GM23338 (cell line): ENCODE results near the gene MYCBPAP. TPM values are rescaled to one million over a fixed set of nuclear protein-coding genes. Genes with fewer than 3 reads are reported as not detected.

Source experiments
- CREB1 ChIP-seq: fragments of 250-450 bp; sonication (Bioruptor Pico); IDR thresholded peaks from 2 replicates; pipeline ENCODE4 v1.5.0; 2020; ENCODE audit warnings: low read depth, mild to moderate bottlenecking, moderate library complexity
- EZH2 ChIP-seq: fragments of 200-600 bp; sonication (generic); IDR thresholded peaks from one replicate; pipeline ENCODE4 v1.8.0; 2017; ENCODE audit warnings: antibody characterized with exemption, mild to moderate bottlenecking, low read depth; ENCODE audit not compliant: unreplicated experiment
- EZH2phosphoT487 ChIP-seq: fragments of 200-600 bp; sonication (generic); IDR thresholded peaks from one replicate; pipeline ENCODE4 v1.8.1; 2018; ENCODE audit warnings: antibody characterized with exemption; ENCODE audit not compliant: unreplicated experiment
- NANOG ChIP-seq: IDR thresholded peaks from 2 replicates; pipeline ENCODE4 v1.6.1; 2016; ENCODE audit warnings: antibody characterized with exemption, borderline replicate concordance
- POLR2AphosphoS5 ChIP-seq: IDR thresholded peaks from 2 replicates; pipeline ENCODE4 v1.6.1; 2016; ENCODE audit warnings: antibody characterized with exemption, low read depth
- STAT1 ChIP-seq: IDR thresholded peaks from one replicate; pipeline ENCODE4 v1.6.1; 2016; ENCODE audit warnings: antibody characterized with exemption; ENCODE audit not compliant: unreplicated experiment
- ZNF331 ChIP-seq: fragments of 250-450 bp; sonication (Bioruptor Pico); IDR thresholded peaks from 2 replicates; pipeline ENCODE4 v1.5.0; 2020; ENCODE audit warnings: low read depth, mild to moderate bottlenecking, moderate library complexity
- polyA plus RNA-seq: library from polyadenylated mRNA; unstranded; fragments of >200 nt; fragmentation: Nextera tagmentation; extraction: Ambion mirVana; gene quantifications from 2 replicates; pipeline ENCODE4 v1.2.1, GENCODE V29; 2016
- total RNA-seq: library from RNA; depleted of rRNA; stranded (reverse); fragments of >200 nt; shearing (Covaris generic); gene quantifications from 2 replicates; pipeline ENCODE4 v1.2.3, GENCODE V29; 2014
- TF ChIP-seq, protein P1 (sequence below): fragments of 250-450 bp; sonication (Bioruptor Pico); IDR thresholded peaks from 2 replicates; pipeline ENCODE4 v1.5.0; 2020; ENCODE audit warnings: mild to moderate bottlenecking, moderate library complexity
- TF ChIP-seq, protein P2 (sequence below): IDR thresholded peaks from one replicate; pipeline ENCODE4 v1.6.1; 2018; ENCODE audit warnings: antibody characterized with exemption; ENCODE audit not compliant: unreplicated experiment
- TF ChIP-seq, protein P3 (sequence below): IDR thresholded peaks from 2 replicates; pipeline ENCODE4 v1.6.1; 2016; ENCODE audit warnings: antibody characterized with exemption
- TF ChIP-seq, protein P4 (sequence below), 2 experiments: fragments of 200-600 bp in 1 of 2; sonication (generic) in 1 of 2; conservative IDR thresholded peaks; 2 replicates each; pipeline versions ENCODE4 v1.5.1 to v1.6.1; 2016 to 2017; ENCODE audit warnings: antibody characterized with exemption in 2 of 2, low read depth in 2 of 2, mild to moderate bottlenecking in 2 of 2, moderate library complexity in 1 of 2

Gene MYCBPAP
- total and polyA plus RNA-seq, 2 experiments from 2014 or later: 0.63 to 1.7 TPM

DNA sequence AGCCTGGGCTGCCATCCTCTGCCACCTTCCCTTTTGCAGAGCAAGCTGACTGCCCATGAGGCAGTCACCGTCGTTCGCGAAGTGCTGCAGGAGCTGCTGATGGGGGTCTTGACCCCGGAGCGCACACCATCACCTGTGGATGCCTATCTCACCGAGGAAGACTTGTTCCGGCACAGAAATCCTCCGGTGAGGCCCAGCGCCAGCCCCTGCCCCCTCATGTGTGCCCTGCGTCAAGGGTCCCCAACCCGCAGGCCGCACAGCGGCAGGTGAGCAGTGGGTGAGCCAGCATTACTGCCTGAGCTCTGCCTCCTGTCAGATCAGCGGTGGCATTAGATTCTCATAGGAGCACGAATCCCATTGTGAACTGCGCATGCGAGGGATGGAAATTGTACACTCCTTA, 16.6 kb downstream of the MYCBPAP start (continued):
- TF ChIP-seq, protein P1, sequence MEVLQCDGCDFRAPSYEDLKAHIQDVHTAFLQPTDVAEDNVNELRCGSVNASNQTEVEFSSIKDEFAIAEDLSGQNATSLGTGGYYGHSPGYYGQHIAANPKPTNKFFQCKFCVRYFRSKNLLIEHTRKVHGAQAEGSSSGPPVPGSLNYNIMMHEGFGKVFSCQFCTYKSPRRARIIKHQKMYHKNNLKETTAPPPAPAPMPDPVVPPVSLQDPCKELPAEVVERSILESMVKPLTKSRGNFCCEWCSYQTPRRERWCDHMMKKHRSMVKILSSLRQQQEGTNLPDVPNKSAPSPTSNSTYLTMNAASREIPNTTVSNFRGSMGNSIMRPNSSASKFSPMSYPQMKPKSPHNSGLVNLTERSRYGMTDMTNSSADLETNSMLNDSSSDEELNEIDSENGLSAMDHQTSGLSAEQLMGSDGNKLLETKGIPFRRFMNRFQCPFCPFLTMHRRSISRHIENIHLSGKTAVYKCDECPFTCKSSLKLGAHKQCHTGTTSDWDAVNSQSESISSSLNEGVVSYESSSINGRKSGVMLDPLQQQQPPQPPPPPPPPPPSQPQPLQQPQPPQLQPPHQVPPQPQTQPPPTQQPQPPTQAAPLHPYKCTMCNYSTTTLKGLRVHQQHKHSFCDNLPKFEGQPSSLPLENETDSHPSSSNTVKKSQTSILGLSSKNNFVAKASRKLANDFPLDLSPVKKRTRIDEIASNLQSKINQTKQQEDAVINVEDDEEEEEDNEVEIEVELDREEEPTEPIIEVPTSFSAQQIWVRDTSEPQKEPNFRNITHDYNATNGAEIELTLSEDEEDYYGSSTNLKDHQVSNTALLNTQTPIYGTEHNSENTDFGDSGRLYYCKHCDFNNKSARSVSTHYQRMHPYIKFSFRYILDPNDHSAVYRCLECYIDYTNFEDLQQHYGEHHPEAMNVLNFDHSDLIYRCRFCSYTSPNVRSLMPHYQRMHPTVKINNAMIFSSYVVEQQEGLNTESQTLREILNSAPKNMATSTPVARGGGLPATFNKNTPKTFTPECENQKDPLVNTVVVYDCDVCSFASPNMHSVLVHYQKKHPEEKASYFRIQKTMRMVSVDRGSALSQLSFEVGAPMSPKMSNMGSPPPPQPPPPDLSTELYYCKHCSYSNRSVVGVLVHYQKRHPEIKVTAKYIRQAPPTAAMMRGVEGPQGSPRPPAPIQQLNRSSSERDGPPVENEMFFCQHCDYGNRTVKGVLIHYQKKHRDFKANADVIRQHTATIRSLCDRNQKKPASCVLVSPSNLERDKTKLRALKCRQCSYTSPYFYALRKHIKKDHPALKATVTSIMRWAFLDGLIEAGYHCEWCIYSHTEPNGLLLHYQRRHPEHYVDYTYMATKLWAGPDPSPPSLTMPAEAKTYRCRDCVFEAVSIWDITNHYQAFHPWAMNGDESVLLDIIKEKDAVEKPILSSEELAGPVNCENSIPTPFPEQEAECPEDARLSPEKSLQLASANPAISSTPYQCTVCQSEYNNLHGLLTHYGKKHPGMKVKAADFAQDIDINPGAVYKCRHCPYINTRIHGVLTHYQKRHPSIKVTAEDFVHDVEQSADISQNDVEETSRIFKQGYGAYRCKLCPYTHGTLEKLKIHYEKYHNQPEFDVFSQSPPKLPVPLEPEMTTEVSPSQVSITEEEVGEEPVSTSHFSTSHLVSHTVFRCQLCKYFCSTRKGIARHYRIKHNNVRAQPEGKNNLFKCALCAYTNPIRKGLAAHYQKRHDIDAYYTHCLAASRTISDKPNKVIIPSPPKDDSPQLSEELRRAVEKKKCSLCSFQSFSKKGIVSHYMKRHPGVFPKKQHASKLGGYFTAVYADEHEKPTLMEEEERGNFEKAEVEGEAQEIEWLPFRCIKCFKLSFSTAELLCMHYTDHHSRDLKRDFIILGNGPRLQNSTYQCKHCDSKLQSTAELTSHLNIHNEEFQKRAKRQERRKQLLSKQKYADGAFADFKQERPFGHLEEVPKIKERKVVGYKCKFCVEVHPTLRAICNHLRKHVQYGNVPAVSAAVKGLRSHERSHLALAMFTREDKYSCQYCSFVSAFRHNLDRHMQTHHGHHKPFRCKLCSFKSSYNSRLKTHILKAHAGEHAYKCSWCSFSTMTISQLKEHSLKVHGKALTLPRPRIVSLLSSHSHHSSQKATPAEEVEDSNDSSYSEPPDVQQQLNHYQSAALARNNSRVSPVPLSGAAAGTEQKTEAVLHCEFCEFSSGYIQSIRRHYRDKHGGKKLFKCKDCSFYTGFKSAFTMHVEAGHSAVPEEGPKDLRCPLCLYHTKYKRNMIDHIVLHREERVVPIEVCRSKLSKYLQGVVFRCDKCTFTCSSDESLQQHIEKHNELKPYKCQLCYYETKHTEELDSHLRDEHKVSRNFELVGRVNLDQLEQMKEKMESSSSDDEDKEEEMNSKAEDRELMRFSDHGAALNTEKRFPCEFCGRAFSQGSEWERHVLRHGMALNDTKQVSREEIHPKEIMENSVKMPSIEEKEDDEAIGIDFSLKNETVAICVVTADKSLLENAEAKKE (CRISPR knock-in tag): no peak
- TF ChIP-seq NANOG (no peak), EZH2phosphoT487 (no peak), ZNF331 (no peak), STAT1 (no peak), EZH2 (no peak), CREB1 (CRISPR knock-in tag) (no peak), POLR2AphosphoS5 (no peak)
- TF ChIP-seq, protein P2, sequence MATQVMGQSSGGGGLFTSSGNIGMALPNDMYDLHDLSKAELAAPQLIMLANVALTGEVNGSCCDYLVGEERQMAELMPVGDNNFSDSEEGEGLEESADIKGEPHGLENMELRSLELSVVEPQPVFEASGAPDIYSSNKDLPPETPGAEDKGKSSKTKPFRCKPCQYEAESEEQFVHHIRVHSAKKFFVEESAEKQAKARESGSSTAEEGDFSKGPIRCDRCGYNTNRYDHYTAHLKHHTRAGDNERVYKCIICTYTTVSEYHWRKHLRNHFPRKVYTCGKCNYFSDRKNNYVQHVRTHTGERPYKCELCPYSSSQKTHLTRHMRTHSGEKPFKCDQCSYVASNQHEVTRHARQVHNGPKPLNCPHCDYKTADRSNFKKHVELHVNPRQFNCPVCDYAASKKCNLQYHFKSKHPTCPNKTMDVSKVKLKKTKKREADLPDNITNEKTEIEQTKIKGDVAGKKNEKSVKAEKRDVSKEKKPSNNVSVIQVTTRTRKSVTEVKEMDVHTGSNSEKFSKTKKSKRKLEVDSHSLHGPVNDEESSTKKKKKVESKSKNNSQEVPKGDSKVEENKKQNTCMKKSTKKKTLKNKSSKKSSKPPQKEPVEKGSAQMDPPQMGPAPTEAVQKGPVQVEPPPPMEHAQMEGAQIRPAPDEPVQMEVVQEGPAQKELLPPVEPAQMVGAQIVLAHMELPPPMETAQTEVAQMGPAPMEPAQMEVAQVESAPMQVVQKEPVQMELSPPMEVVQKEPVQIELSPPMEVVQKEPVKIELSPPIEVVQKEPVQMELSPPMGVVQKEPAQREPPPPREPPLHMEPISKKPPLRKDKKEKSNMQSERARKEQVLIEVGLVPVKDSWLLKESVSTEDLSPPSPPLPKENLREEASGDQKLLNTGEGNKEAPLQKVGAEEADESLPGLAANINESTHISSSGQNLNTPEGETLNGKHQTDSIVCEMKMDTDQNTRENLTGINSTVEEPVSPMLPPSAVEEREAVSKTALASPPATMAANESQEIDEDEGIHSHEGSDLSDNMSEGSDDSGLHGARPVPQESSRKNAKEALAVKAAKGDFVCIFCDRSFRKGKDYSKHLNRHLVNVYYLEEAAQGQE: no peak
- TF ChIP-seq, protein P3, sequence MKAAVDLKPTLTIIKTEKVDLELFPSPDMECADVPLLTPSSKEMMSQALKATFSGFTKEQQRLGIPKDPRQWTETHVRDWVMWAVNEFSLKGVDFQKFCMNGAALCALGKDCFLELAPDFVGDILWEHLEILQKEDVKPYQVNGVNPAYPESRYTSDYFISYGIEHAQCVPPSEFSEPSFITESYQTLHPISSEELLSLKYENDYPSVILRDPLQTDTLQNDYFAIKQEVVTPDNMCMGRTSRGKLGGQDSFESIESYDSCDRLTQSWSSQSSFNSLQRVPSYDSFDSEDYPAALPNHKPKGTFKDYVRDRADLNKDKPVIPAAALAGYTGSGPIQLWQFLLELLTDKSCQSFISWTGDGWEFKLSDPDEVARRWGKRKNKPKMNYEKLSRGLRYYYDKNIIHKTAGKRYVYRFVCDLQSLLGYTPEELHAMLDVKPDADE: no peak
- TF ChIP-seq, protein P4, sequence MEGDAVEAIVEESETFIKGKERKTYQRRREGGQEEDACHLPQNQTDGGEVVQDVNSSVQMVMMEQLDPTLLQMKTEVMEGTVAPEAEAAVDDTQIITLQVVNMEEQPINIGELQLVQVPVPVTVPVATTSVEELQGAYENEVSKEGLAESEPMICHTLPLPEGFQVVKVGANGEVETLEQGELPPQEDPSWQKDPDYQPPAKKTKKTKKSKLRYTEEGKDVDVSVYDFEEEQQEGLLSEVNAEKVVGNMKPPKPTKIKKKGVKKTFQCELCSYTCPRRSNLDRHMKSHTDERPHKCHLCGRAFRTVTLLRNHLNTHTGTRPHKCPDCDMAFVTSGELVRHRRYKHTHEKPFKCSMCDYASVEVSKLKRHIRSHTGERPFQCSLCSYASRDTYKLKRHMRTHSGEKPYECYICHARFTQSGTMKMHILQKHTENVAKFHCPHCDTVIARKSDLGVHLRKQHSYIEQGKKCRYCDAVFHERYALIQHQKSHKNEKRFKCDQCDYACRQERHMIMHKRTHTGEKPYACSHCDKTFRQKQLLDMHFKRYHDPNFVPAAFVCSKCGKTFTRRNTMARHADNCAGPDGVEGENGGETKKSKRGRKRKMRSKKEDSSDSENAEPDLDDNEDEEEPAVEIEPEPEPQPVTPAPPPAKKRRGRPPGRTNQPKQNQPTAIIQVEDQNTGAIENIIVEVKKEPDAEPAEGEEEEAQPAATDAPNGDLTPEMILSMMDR (conservative IDR thresholded peaks at IDR 0.05; ENCODE audit: low read depth in 2 of 2): no peak
